GM18526 (cell line): Measurements from ENCODE around the gene CHMP6.

ENCODE experiments used
- POLR2A ChIP-seq: IDR thresholded peaks from 3 replicates; pipeline ENCODE4 v1.6.1; 2011; ENCODE audit not compliant: insufficient read length; ENCODE audit errors: extremely low read depth

CHMP6 gene

DNA sequence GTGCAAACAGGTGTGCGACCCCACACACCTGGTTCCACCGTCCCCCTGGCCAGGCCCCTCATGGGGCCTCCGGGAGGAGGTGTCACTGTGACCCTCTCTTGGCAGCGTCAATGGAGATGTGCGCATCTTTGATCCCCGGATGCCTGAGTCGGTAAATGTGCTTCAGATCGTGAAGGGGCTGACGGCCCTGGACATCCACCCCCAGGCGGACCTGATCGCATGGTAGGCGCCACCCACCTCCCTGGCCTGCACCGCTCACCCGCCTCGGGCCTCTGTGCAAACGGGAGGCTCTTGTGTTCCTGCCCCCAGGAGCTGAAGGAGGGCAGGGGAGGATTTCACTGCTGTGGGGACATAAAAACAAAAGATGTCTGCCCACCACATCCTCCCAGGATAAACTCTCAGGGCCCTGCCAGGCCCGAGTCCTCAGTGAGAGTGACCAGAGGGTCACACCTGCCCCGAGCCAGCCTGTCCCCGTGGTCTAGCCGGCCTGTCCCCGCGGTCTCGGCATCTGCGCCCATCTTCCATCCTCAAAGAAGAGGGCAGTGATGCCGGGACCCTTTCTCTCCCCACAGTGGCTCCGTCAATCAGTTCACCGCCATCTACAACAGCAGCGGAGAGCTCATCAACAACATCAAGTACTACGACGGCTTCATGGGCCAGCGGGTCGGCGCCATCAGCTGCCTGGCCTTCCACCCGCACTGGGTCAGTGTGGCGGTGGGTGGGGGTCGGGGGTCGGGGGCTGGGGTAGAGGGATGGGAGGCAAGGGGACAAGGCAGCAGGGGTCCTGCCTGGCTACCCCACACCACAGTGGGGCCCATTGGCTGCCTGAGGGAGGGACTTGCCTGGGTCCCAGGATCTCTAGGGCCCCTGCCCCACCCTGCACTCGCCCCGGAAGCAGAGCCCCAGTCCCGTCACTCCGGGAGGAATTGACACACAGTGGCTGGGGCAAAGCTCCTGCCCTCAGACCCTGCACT, 29.0 kb upstream of the CHMP6 start:
- TF ChIP-seq POLR2A: no peak

DNA sequence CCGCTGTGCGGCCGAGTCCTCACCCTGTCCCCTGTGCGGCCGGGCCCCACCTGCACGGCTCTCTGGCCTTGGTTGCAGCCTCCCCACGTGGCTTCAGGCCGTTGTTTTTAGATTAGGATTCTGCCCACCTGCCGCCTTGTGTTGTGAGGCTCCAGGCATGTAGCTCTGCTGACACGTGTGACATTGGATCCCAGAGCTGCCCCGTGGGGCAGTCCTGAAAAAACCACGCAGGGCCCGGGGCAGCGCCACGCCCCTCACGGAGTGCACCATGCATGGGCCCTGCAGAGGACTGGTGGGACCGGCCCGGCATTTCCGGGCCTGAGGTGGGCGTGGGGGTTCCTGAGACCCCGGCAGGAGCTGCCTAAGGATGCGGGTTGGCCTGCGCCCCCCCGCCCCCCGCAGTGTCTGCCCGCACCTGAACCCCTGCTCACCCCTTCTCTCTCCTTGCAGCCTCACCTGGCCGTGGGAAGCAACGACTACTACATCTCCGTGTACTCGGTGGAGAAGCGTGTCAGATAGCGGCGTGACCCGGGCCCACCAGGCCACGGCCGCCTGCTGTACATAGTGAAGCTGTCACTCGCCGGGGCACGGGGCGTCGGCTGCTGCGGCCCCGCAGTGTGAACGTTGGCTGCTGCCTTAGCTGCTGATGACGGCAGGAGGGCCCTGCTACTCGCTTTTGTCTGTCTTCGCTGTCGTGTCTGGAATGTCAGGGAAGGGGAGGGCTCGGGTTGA, 27.7 kb upstream of the CHMP6 start:
- TF ChIP-seq POLR2A: no peak

DNA sequence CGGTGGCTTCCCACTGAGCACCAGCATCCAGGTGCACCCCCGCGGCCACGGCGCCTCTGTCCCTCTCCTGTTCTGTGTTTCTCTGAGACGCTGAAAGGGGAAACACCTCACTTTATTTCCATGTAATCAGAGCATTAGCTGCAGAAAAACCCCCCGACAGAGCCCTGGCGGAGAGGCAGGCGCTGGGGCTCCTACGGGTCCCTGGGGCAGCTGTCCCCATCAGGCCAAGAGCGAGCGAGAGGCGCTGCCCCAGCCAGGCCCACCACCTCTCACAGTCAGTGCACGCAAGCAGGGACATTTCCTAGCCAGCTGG, 27.1 kb upstream of the CHMP6 start:
- TF ChIP-seq POLR2A: no peak

DNA sequence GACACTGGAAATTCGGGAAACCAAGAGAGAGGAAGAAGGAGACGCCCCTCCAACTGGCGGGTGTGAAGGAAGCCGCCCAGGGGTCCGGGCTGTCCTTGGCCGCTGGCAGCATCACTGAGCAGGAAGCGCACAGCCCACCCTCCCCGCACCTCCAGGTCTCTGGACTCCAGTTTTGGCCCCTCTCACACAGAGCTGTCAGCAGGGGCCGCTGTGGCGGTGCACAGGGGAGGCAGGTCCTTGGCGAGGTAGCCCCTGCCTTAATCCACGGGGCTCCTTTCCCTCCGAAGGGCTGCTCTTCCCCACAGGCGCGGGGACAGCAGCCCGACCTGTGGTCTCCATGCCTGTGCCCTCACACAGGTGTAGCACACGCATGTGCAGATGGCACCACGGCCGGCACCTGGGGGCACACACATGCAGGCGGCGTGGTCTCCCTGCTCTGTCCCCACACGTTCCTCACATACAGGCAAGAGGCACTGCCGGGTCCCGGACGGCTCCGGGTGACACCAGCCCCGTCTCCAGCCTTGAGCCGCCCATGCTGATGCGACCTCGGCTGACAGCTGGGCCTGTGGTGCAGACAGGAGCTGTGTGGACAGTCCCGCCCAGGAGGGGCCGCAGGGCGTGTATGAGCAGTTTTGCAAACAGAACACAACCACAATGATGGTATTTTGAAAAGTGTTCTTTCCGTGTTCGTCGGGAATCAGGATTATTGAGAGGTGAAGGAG, 26.6 kb upstream of the CHMP6 start:
- no peak for TF ChIP-seq POLR2A

GRCh38 chr17:80965606-80966005, 26.0 kb upstream of the CHMP6 start:
- no peak for TF ChIP-seq POLR2A

DNA sequence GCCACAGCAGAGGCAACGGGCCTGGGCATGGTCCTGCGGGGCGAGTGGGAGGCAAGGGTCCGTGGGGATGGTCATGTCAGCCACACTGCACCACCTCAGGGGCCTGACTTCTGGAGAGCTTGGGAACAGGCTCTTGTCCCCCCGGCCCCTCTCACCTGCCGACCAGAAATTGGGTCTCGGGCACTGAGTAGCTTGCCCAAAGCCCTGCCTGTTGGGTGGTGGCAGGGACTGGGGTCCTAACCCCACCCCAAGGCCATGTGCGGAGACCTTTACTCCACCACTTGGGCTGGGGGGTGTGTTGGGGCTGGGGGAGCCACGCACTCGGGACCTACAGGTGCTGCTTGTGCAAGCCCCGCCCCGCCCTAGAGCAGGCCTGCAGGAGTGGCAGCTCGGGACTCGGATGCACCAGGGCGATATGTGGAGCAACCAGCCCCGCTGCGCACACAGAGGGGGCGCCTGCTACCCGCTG, 24.2 kb upstream of the CHMP6 start:
- TF ChIP-seq POLR2A: no peak

DNA sequence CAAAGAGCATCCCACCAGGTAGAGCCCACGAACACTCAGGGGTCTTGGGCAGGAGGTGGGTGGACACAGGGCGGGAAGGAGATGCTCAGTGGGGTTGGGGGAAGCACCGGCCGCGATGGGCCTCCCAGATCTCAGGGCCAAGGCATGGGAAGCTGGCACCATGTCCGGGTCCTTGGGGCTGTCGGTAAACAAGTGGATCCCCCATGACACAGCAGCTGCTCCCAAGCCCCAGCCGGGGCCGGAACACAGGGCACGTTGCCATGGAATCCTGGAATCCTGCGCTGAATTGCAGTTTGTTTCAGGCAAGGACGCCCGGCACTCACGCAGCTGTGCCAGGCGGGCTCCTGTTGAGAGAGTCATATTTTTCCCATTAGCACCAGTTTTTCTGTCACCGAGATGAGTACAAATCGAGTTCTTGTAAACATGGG, 23.0 kb upstream of the CHMP6 start:
- TF ChIP-seq POLR2A: no peak

- TF ChIP-seq POLR2A: no peak
These were observed 22.5 kb upstream of the CHMP6 start for GRCh38 chr17:80969030-80969673.

DNA sequence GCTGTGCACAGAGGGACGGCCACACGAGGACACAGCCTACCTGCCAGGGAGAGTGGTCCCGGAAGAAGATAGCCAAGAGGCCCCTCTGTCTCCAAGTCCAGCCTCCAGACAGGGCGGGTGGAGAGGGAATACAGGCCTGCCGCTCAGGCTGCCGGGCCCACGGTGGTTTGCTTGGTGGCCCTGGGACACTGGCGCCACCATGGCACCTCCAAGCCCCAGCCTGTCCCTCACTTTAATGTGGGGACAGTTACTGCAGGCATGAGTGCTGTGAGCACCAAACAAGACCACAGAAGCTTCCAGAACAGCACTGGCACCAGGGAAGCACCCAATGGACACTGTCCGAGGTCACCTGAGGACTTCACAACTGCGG, 22.0 kb upstream of the CHMP6 start:
- no peak for TF ChIP-seq POLR2A

DNA sequence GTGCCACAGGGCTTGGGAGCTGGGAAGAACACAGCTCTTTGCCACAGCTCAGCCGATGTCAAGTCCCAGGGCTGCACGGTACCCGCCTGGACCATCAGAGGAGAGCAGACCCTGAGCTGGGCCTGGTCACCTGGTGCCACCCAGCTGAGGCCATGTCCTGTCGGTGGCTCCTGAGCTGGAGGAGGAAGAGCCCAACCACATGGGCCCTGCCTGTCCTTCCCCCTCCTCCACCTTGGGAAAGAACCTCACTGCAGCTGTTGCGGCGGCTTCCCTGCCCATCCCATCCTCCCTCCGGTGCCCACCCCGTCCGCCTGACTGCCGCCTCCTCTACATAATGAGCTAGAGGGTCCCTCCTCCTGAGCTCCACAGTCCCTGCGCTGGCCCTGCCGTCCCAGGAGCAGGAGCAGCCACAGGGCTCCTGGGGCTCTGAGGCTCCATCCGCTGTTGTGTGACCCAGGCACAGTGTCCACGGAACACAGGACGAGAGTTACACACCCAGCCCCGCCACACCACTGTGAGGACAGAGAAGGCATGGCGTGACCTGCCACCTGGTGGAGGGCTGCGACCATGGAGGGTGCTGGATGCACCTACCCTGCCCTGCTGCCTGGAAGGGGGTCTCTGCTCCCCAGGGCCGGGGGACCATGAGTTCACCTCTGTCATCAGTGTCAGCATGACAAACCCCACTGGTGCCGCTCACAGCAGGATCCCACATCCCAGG, 21.4 kb upstream of the CHMP6 start:
- no peak for TF ChIP-seq POLR2A

DNA sequence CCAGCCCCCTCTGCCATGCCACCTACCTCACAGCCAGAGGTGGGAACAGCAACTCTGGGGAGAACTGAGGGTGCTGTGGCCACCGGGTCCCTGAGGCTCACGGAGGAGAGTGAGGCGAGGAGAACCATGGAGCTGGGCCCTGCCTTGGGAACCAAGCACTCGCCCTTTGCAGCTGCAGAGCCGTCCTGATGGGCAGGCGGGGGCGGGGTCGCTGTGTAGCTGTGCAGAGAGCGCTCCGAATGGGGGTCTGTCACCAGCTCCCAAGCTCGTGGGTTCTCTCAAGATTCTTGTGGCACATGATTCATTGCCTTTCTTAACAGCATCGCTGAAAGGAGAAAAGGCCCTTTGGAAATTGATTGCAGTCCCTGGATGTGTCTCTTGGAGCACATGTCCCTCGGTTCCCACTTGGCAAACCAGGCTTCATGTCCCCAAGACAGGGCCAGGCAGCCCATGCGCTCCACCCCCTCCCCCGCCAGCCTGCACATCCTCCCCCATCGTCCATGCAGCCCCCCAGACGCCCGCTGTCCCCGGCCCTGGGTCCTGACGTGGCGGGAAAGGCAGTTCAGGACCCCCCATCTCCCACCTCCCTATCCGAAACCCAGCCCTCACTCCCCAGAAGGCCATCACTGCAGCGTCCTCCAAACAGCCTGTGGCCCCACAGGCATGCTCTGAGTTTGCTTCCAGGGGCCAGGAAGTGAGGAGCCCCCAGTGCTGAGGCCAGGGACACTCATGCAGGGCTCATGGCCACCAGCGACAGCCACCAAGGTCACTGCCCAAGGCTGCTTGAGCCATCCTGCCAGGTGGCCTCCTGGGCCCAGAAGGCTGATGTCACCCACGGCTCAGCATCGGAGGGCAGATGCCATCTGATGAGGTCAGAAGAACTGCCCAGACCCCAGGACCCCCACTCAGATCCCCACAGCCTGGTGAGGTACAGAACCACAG, 20.6 kb upstream of the CHMP6 start:
- TF ChIP-seq POLR2A: no peak

DNA sequence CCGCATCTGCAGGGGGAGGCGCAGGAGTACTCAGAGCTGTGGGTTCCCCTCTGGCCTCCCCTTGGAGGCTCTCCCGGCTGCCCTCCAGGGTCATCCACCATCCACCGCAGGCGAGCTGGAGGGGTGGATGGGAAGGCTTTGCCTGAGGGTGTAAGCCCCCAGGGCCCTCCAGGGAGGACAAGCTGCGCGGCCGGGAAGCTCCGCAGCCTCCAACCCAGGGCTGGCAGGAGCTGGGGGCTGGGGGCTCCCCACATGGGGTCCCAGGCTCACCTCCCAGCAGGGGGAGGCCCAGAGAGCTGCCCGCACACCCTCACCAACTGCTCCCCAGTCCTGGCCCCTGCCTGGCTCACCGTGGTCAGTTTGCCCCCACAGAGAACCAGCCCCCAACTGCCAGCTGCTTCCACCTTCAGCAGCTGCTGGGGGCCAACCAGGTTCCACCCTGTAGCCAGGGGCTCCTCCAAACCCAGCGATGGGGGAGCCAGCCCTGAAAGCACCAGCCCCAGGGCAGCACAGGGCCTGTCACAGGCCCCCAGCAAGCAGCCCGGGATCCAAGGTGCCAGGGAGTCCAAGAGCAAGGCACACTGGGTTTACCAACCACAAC, 19.8 kb upstream of the CHMP6 start:
- no peak for TF ChIP-seq POLR2A

GRCh38 chr17:80976701-80977100, 14.9 kb upstream of the CHMP6 start:
- TF ChIP-seq POLR2A: no peak

GRCh38 chr17:80977172-80977571, 14.5 kb upstream of the CHMP6 start:
- no peak for TF ChIP-seq POLR2A
